Measurements from ENCODE around the gene NFU1. TPM values are rescaled to one million over a fixed set of nuclear protein-coding genes. Genes with fewer than 3 reads are reported as not detected.

NFU1 gene
- polyA plus RNA-seq (2013, experiment 1 of 2; ENCODE audit: insufficient read length): 37.2 TPM
- 35.4 TPM for polyA plus RNA-seq (2013, experiment 2 of 2; ENCODE audit: insufficient read length)

DNA sequence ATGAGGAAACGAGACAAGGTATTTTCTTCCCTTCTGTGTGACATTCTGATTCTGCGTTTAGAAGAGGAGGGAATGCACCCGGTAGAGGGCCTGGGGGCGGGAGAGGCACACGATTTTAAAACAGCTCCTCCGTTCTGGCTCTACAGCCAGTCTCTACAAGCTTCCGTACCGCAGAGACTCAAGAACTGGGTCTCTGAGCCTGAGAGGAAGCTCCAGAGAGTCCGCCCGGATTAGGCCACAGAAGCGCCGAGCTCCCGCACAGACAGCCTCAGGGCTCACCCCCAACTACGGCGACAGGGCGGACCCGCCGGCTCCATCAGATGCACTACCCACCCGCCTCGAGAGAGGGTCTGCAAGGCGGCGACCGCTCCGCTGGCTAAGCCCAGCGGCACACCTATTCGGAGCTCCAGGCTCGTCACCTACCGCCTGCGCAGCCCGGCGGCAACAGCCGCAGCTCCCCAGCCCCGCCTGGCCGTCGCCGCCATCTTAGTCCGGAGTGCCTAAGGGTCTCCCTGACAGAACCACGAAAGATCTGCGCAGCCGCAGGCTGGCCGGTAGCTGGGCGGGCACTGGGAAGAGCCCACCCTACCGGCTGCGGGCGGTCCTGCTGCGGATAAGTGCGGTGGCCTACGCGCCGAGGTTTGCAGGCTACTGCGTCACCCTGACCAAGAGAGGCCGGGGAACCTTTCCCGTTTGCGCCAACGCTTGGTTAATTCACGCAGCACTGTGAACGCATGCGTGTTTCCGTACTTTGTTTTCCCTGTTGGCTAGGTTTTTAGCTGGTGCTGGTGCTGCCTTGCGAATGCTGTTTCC, at the start of gene NFU1:
Gene NFU1, minus strand, starts transcription at position 498 of the 813 bp plus-strand sequence. Its CDS starts 13 bp downstream, at position 485.
- DNase-seq: peak; percentile 96

DNA sequence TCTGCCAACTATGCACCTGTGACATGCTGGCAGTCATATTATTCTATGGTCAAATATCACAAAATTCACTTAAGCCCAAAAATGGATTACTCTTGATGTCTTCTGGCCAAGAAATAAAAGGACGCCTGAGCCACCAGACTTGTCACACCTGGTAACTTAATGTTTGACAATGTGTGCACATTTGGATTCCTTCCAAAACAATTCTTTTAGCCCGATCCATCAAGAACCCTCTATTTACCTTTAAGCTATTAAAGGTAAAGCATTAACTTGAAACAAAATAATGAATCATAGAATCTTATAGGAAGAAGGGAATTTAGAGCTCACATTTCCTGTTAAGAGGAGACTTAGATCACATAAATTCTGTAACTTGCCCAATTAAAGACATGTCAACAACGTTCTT, 46.5 kb upstream of the NFU1 start:
- no peak for DNase-seq

DNA sequence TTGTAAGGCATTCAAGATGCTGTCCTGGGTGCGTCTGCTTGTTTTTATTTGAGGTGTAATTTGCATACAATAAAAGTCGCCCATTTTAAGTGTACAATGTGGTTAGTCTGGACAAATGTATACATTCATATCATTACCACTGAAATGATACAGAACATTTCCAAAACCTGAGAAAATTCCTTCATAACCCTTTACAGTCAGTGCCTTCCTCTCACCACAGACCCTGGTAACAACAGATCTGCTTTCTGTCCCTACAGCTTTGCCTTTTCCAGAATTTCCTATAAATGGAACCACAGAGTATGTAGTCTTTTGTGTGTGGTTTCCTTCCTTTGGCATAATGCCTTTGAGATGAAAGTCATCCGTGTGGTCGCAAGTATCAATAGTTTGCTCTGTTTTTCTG, 45.8 kb upstream of the NFU1 start:
- no peak for DNase-seq

DNA sequence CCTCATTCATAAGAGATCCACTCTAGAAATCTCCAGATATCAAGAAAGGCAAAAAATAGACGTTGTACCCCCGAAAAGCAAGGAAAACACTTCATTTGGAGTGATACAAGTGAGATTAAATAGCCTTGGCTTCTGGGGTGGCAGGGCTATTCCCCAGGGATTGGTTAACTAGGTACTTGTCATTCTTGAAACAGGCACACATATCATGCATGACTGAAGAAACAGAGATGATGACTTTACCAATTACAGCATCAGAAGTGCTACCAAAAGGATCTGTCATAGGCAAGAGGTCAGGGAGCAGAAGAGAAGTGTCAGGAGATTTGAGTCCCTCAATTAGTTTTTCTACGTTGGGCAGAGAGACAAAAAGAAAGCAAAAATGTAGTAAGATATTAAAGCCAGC, 45.2 kb upstream of the NFU1 start:
- DNase-seq: no peak

DNA sequence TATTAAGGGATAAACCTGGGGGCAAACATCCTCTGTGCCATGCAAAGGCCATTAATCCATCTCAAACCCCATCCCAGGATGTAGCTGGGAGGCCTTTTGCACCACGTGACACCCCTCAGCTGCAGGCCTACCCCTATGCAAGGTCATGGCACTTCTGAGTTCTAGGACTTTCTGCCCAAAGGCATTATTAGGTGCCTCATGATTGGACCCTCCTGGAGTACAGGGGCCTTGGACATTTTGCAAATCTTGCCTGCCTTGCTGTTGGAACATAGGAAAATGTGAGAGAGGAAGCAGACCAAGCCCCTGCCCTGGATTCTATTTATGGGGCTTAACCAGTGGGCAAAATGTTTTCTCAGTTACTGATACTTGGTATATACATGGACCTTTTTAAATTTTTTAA, 44.2 kb upstream of the NFU1 start:
- no peak for DNase-seq

DNA sequence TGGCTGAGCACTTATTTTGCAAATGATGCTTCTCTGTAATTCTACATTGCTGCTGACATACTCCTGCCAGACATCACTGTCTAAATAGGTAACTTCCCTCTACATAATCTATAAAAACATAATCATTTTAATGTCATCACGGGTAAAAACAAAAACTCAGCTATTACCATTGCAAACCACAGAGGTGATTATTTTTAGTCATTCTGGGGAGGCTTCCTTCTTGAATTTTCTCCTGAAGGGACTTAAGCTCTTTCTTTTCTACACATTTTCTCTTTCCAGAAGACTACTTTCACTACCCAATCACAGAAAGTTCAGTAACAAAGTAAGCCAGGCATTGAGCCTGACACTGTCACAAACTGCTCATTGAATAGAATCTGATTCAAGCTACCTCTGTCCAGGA, 40.4 kb upstream of the NFU1 start:
- no peak for DNase-seq

DNA sequence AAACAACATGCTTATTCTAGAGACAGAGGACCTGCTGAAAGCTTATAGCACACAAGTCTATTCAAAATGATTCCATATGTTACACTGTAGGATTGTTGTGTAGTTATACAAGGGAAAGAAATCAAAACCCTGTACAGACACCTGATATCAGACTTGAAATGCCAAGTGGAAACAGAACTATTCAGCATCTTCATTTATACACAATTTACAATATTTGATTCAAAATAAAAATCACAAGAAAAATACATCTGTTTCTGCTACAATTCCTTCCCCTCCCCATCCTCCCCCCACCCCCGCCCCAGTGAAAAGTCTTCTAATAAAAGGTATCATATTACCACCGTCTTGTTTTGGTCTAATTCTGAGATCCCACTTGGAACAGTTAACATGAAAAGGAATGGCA, 37.5 kb upstream of the NFU1 start:
- no peak for DNase-seq

DNA sequence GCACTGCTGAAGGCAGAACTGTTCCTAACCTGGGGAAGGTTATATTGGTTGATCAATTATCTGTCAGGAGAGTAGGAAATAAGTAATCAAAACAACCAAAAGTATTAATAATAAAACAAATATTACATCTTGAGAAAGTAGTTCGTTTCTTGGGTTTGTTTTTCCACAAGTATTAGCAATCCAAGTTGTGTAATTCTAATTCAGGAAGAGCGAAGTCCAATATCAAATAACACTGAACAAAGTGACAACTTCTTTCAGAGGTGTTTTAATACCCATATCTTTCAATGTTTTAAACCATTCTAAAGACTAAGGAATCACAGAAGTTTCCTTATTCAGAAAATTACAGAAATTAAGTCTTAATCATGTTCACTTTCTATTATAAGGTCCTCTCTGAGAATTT, 34.6 kb upstream of the NFU1 start:
- no peak for DNase-seq

DNA sequence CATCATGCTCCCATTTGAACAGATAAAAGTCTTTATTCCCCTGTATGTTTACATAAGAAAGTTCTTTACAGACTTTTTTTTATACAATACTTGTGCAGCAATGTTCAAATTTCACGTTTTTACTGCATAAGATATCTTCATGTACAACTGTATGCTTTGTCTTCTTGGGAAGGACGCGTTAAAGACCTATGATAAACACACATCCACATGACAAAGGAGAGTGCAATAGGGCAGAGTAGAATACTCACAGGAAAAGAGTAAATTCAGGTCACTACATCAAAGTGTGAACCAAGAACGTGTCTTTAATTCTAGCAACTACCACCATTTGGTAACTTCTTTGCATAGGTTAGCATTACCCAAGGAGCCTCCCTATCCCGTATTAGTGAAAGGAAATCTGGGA, 33.7 kb upstream of the NFU1 start:
- DNase-seq: no peak

DNA sequence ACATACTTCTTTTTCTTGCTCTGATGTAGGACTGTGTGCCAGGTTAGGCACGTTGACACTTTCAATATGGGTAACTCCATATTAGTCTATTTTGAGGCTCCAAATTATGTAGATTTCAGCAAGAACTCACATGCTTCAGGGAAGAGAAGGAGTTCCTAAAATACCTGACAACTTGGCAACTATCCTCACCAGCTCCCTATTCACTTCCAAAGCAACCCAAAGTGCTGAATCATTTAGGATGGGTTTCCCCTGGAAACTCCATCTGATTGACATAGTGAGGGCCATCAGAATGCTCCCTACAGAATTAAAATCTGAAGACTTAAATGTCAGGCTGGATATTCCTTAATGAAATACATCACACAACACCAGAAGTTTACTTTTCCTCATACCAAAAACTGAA, 32.5 kb upstream of the NFU1 start:
- DNase-seq: no peak

DNA sequence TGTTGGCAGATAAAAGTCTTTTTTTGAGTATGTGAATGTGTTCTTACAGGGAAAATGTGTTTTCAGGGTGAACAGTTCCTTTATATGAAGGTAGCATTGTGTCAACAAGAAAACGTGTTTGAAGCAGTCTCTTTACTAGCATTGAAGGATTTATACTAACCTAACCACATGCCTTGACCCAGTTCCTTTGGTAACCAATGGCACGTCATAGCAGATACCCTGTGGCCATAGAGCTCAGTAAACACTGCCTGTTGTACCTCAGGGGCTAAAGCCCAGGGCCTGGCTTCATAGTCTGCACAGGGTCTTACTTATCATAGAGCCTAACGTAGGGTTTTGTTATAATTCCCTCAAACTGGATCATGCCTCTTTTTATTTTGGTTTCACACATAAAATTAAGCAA, 32.1 kb upstream of the NFU1 start:
- DNase-seq: no peak

DNA sequence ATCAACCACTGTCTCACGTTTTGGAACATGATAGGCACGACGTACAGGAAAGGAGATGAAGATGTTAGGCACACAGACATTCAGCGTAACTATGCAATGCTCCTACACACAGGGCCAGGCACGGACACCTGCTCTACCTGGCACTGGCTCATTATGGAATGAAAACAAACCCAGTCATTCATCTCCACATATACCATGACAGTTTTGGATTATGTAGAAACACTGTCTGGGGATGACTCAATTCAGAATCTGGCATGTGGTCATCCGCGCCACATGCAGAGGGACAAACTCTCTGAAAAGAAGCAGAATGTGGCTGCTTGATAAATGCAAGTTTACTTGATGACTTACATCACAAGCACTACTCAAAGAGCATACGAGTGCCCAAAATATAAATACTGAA, 29.5 kb upstream of the NFU1 start:
- DNase-seq: no peak

DNA sequence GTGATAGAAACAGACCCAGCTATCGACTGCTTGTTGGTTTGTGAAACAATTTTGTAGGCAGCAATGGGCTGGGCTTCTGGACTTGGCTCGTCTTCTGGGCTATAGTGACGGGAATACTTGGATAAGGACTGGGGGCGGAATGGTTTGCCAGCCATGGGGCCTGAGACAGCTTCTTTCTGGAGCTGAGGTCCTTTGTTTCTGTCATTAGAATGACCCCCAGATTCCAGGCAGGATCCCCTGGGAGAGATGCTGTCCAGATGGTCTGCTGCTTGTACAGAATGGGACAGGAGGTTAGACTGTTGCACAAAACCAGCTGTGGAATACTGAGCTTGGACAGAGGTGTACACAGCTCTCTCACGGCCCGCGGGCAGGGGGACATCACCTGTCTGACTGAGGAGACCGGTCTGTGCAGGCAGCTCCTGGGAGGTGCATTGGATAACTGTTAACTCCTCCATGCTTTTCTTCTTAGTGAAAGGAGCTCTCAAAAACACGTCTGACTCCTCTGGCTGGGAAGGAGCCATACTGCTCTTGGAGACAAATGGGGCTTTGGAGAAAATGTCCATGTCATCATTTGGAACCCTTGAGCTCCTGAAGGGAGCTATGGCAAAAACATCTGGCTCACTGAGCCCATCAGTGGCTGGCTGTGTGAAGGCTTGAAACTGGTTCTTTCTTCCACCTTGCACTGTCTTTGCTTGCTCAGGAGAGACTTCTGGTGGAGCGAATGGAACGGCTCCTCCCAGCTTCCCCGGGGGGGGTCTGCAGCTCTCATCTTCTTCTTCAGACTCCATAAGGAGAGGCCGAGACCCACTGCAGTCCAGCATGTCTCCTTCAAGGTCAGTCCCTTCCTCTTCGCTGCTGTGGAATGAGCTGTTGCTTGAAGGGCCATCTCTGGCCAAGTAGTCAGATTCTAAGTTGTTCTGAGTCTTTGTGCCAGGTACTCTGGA, 28.6 kb upstream of the NFU1 start:
- no peak for DNase-seq

DNA sequence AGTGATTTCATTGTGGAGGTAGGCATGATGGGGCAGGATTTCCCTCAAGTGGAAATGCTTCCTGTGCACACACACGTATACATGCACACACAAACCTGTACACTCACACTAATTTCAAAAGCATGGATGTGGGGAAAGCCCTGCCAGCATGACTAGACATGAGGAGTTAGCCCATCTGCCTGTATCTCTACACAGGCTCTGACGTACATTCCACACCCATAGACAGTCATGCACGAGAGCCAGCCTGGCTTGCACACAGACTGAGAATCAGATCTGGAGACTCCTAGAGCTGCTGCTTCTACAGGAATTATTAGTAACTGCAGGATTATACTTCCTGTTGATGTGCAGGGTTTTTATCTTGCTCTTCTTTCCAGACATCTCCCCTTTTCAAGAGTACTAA, 27.3 kb upstream of the NFU1 start:
- peak; percentile 56 for DNase-seq

DNA sequence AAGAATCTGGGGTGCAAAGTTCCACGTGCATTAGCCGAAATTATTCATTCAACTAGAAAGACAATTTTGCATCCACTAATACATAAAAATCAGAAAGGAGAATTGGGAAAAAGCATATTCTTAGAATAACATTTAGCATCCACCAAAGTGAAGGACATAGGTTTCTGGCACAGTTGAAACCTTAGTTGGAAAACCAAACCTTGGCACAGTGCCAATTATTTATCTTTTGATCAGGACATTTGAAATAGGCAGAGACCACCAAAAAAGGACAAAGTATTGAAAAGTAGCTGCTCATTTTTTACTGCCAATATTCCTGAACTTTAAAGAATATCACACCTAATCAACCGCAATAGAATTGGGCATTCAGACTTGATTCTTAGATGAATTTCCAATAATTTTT, 25.5 kb upstream of the NFU1 start:
- no peak for DNase-seq

DNA sequence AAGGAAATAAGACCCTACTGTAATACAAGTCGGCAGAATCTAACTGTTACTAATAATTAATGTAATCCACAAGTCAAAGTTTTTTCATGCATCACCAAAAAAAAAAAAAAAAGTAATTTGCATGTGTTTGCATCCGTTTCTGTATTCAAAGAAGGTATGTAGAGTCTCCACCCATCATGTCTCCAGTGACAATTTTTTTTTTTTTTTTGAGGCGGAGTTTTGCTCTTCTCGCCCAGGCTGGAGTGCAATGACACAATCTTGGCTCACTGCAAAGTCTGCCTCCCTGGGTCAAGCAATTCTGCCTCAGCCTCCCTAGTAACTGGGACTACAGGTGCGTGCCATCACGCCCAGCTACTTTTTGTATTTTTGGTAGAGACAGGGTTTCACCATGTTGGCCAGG, 24.2 kb upstream of the NFU1 start:
- DNase-seq: no peak

DNA sequence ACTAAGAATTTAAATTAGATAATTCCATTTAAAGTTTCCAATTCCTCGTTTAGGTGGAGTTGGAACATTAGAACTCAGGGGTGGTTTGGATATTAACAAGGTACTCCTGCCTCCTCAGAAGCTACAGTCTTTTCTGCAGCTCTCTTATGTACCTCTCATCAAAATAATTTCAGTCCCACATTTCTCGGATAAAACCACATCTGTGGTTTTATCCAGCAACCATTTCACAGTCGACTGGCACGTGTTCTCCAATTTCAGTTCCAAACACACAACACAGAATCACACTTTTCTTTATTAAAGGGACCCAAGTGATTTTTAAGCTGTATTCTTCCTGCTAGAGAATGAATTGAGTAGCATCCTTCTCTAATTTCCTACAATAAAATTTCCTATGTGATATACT, 22.7 kb upstream of the NFU1 start:
- DNase-seq: no peak

DNA sequence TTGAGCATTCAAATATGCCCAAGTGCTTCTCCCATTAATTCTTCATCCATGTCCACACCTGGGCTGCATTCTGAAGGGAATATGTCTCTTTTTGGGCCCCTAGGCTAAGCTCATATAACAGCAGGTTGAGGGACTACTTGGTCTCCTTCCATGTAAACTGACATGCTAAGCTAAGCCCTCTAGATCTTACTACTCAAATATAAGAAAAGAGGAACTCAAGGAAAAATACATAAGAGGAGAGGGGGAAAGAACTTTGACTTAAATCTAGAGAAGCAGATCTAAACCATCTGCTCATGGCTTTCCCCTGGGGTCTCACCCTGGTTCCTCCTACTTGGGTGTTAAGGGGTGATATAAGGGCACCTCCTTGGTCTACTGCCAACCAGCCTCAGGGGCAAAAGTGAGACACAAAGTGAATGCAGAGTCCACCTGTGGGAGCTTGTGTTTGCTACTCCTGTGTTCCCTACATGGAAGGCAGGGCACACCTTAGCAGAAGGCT, 19.8 kb upstream of the NFU1 start:
- no peak for DNase-seq

DNA sequence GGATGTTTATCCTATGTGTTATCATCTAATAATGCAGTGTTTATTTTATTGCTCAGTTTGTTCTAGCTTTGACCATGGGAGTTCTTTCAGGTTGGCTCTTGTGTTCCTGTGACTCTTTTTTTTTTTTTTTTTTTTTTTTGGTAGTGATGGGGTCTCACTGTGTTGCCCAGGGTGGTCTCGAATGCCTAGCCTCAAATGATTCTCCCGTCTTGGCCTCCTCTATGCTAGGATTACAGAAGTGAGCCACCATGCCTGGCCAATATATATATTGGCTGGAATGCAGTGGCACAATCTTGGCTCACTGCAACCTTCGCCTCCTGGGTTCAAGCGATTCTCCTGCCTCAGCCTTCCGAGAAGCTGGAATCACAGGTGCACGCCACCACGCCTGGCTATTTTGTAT, 18.9 kb upstream of the NFU1 start:
- no peak for DNase-seq

DNA sequence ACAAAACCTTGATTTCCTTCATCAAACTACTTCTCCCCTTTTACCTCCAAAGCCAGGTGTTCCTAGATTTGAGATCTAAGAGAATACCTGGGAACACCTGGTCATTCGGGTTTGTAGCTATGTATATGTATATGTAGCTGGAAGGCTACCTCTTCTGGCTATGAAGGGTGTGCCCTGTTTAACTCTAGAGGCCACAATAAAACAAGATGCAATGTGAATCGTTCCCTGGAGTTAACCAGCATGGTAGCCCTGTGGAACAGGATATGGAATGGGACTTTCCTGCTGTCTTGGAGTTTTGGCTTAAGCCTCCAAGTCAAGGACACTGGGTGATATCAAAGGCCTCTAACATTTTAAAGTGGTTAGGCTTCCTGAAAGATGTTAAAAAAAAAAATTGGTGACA, 17.7 kb upstream of the NFU1 start:
- DNase-seq: no peak

DNA sequence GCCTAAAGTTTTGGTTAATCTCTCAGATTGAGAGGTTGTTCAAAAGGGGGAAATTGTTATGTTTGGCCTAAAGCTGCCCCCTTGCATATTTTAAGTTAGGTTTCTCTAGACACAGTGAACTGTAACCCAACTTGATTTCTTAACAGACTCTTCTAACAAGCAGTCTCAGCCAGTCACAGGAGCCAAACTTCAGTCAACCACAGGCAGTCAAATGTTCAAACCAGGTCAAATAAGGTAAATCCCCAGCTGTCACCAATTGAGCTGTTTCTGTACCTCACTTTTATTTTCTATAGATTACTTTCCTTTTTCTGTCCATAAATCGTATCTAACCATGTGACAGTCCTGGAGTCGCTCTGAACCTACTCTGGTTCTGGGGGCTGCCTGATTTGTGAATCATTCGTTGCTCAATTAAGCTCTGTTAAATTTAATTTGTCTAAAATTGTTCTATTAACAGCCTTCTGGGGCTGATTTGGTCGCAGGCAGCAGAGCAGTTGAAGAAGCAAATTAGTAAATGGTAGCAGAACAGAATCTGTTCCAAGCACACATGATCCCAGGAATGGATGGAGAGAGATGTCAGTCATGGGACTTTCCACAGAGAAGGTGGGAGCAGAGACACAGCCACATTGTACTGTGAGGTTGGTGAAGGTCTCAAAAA, 16.4 kb upstream of the NFU1 start:
- DNase-seq: peak; percentile 22

DNA sequence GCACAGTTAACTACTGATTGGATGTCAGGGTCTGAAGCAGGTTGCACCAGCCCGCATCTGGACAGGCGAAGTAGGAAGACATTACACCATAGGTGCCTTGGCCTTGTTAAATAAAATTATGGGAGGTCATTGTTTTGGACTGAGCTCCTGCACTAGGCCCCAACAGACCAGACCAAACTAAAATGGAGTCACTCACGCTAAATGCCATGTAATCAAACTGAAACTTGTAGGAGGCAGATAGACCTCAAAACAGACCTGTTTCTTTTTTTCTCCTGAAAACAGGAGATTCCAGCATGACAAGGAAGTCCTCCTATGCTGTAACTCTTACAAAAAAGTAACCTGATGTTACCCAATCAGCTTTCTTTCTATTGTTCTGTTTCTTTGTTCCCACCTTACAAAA, 15.5 kb upstream of the NFU1 start:
- no peak for DNase-seq

Data from fibroblast of skin of abdomen (primary cell).